ENCODE measurements around the gene C2orf72. TPM values are rescaled to one million over a fixed set of nuclear protein-coding genes. Genes with fewer than 3 reads are reported as not detected.

The C2orf72 gene
- total RNA-seq, 1 experiment from 2014 or later = 0.66 TPM

GRCh38 chr2:231029563-231029962 lies 7.8 kb upstream of the C2orf72 start:
- Mint-ChIP-seq H3K27me3 (ENCODE audit: unreplicated experiment) (peaks cover 44% of the 10 kb centered on the region), H3K4me3 (ENCODE audit: low read depth, unreplicated experiment) (no peak overlapping the region), H3K27ac (ENCODE audit: unreplicated experiment) (no peak overlapping the region), H3K4me1 (ENCODE audit: low read depth, unreplicated experiment) (peaks cover 7% of the 10 kb centered on the region), H3K36me3 (ENCODE audit: insufficient read depth, unreplicated experiment) (no peaks in the 10 kb centered on the region), H3K9me3 (ENCODE audit: low read depth, unreplicated experiment) (no peaks in the 10 kb centered on the region)
- TF ChIP-seq CTCF (IDR thresholded peaks at IDR 0.05; ENCODE audit: unreplicated experiment) = no peak
- intact Hi-C loops (cut with micrococcal nuclease; ENCODE audit: unreplicated experiment) = no loop called here
- no peak for DNase-seq
- no TSS peak for BruUV-seq (replicated peaks)
- CTCF ChIA-PET = interaction anchor here (1.8 kb wide), 1 partner anchor 13 kb away, joined by 5 read pairs; no protein-coding TSS in a partner anchor

GRCh38 chr2:231030725-231031124 lies 6.6 kb upstream of the C2orf72 start:
- no peak overlapping the region for H3K27ac Mint-ChIP-seq (ENCODE audit: unreplicated experiment)
- peaks cover 46% of the 10 kb centered on the region for H3K27me3 Mint-ChIP-seq (ENCODE audit: unreplicated experiment)
- no peak for DNase-seq
- H3K36me3 Mint-ChIP-seq (ENCODE audit: insufficient read depth, unreplicated experiment) = no peaks in the 10 kb centered on the region
- no peaks in the 10 kb centered on the region for H3K9me3 Mint-ChIP-seq (ENCODE audit: low read depth, unreplicated experiment)
- CTCF ChIA-PET = interaction anchor here (1.8 kb wide), 1 partner anchor 14 kb away, joined by 5 read pairs; no protein-coding TSS in a partner anchor
- BruUV-seq (replicated peaks) = no TSS peak
- no peak overlapping the region for H3K4me3 Mint-ChIP-seq (ENCODE audit: low read depth, unreplicated experiment)
- no peak for TF ChIP-seq CTCF (IDR thresholded peaks at IDR 0.05; ENCODE audit: unreplicated experiment)
- intact Hi-C loops (cut with micrococcal nuclease; ENCODE audit: unreplicated experiment) = no loop called here
- H3K4me1 Mint-ChIP-seq (ENCODE audit: low read depth, unreplicated experiment) = peaks cover 9% of the 10 kb centered on the region

GRCh38 chr2:231032575-231033140 lies 4.7 kb upstream of the C2orf72 start:
- Mint-ChIP-seq H3K4me3 (ENCODE audit: low read depth, unreplicated experiment) (no peak overlapping the region), H3K4me1 (ENCODE audit: low read depth, unreplicated experiment) (peaks cover 9% of the 10 kb centered on the region), H3K27me3 (ENCODE audit: unreplicated experiment) (peaks cover 57% of the 10 kb centered on the region), H3K36me3 (ENCODE audit: insufficient read depth, unreplicated experiment) (no peaks in the 10 kb centered on the region), H3K9me3 (ENCODE audit: low read depth, unreplicated experiment) (no peaks in the 10 kb centered on the region), H3K27ac (ENCODE audit: unreplicated experiment) (no peak overlapping the region)
- intact Hi-C loops (cut with micrococcal nuclease; ENCODE audit: unreplicated experiment) = no loop called here
- no peak for TF ChIP-seq CTCF (IDR thresholded peaks at IDR 0.05; ENCODE audit: unreplicated experiment)
- CTCF ChIA-PET = interaction anchor here (1.3 kb wide), 1 partner anchor 20 kb away, joined by 4 read pairs; no protein-coding TSS in a partner anchor
- BruUV-seq (replicated peaks) = no TSS peak
- no peak for DNase-seq

GRCh38 chr2:231033147-231034132 lies 3.9 kb upstream of the C2orf72 start:
- BruUV-seq (replicated peaks) = no TSS peak
- H3K4me3 Mint-ChIP-seq (ENCODE audit: low read depth, unreplicated experiment) = no peak overlapping the region
- no peaks in the 10 kb centered on the region for H3K9me3 Mint-ChIP-seq (ENCODE audit: low read depth, unreplicated experiment)
- H3K27ac Mint-ChIP-seq (ENCODE audit: unreplicated experiment) = no peak overlapping the region
- no peak for TF ChIP-seq CTCF (IDR thresholded peaks at IDR 0.05; ENCODE audit: unreplicated experiment)
- CTCF ChIA-PET = interaction anchor here (0.5 to 1.3 kb wide), 2 partner anchors 19 to 20 kb away, joined by 4 read pairs; no protein-coding TSS in a partner anchor
- no peaks in the 10 kb centered on the region for H3K36me3 Mint-ChIP-seq (ENCODE audit: insufficient read depth, unreplicated experiment)
- intact Hi-C loops (cut with micrococcal nuclease; ENCODE audit: unreplicated experiment) = no loop called here
- H3K4me1 Mint-ChIP-seq (ENCODE audit: low read depth, unreplicated experiment) = peaks cover 9% of the 10 kb centered on the region
- H3K27me3 Mint-ChIP-seq (ENCODE audit: unreplicated experiment) = peaks cover 62% of the 10 kb centered on the region
- no peak for DNase-seq
